H1 (cell line): ENCODE results near the gene ZNF846. TPM values are rescaled to one million over a fixed set of nuclear protein-coding genes. Genes with fewer than 3 reads are reported as not detected.

Experiments used
- CHD7 ChIP-seq: fragments of 300-600 bp; sonication (generic); IDR thresholded peaks from 2 replicates; pipeline ENCODE4 v1.7.1; 2012; ENCODE audit warnings: low read length, moderate library complexity, mild to moderate bottlenecking, inconsistent platforms; ENCODE audit not compliant: insufficient replicate concordance
- polyA plus RNA-seq, 7 experiments: library from polyadenylated mRNA; depleted of rRNA in 3 of 7; stranded (reverse) in 5 of 7; unstranded in 2 of 7; fragments of >200 nt in 5 of 7; fragments of 200-250 nt in 2 of 7; gene quantifications; 1 replicate in 5 of 7; 2 replicates in 1 of 7; 4 replicates in 1 of 7; pipeline versions ENCODE4 v1.2.1 to v1.2.3, GENCODE V29; 2011 to 2013; ENCODE audit warnings: missing spikeins in 2 of 7, mixed read lengths in 2 of 7
- total RNA-seq: library from RNA; stranded (reverse); fragmentation: NEBNext Ultra II Directional; extraction: Animal tissue kit (Norgen Biotek cat#: 25700); gene quantifications from 2 replicates; pipeline ENCODE4 v1.2.1, GENCODE V29; 2021

ZNF846 gene
- total and polyA plus RNA-seq, 2 of the 8 experiments (the other 6 are each of a cell fraction or from before 2014, with no cell fraction given) = 4.5 to 9.0 TPM

- no peak for TF ChIP-seq CHD7
These were observed 38.3 kb upstream of the ZNF846 start (continued) for GRCh38 chr19:9806803-9807202.
